Measurements from ENCODE around the gene UBE2S.

Gene UBE2S

GRCh38 chr19:55443045-55443823 lies 35.6 kb upstream of the UBE2S start, which contains the start of gene SHISA7:
Gene SHISA7, minus strand, starts transcription at chr19:55443300. Its CDS starts 437 bp downstream, at chr19:55442863.
- H3K9me3 Mint-ChIP-seq = no peaks in the 10 kb centered on the region
- no peak within 1 kb of the TSS for H3K27ac Mint-ChIP-seq
- H3K4me3 Mint-ChIP-seq = peak within 1 kb of the TSS; percentile 41
- H3K27me3 Mint-ChIP-seq = peaks cover 52% of the 10 kb centered on the region
- no peaks in the 10 kb centered on the region for H3K36me3 Mint-ChIP-seq
- peaks cover 21% of the 10 kb centered on the region for H3K4me1 Mint-ChIP-seq

GRCh38 chr19:55442372-55442961 lies 34.9 kb upstream of the UBE2S start:
- H3K36me3 Mint-ChIP-seq = no peaks in the 10 kb centered on the region

DNA sequence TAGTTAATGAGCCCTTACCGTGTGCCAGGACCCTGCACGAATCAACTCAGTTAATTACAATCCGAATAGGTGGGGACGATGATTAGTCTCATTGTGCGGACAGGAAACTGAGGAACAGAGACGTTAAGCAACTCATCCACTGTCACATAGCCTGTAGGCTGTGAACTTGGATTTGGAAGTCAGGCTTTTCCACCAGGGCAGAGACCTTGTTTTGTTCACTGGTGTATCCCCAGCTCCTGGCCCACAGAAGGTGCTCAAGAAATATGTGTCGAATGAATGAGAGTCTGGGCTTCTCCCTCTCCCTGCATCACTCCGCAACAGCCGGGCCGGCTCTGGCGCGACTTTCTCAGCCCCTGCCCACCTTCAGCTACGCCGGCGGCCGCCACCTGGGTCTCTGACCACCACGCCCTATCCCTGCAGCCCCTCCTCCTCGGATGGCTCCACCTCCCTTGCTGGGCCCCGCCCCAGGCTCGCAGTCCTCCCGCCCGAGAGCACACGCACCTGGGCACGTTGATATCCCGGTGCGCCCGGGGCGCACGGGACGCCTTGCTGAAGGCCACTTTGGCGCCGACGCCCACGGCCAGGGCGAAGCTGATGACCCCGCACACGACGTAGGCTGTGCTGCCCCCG lies 34.2 kb upstream of the UBE2S start:
- H3K36me3 Mint-ChIP-seq = no peaks in the 10 kb centered on the region
- H3K27ac Mint-ChIP-seq = no peak overlapping the region

More at GRCh38 chr19:55442372-55442961, 34.9 kb upstream of the UBE2S start:
- Mint-ChIP-seq H3K27me3 (peaks cover 55% of the 10 kb centered on the region), H3K27ac (no peak overlapping the region), H3K4me1 (peaks cover 21% of the 10 kb centered on the region), H3K9me3 (no peaks in the 10 kb centered on the region), H3K4me3 (peak overlapping the region; percentile 30)

DNA sequence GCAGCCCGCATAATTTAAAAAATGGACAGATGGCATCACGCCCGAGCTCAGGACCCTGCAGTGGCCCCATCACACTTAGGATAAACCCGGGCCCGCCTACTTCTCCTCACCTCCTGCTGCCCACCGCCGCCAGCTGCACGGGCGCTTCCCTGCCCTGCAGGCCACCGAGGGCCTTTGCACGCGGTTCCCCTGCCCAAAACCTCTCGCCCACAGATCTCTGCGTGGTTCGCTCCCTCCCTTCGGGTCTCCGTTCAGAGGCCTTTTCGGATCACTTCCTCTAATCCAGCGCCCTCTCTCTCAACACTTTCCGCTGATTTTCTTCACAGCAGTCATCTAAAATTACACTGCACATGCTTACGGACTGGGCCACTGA lies 33.7 kb upstream of the UBE2S start:
- peaks cover 21% of the 10 kb centered on the region for H3K4me1 Mint-ChIP-seq
- H3K27ac Mint-ChIP-seq = no peak overlapping the region
- peak overlapping the region; percentile 40 for H3K4me3 Mint-ChIP-seq
- no peaks in the 10 kb centered on the region for H3K36me3 Mint-ChIP-seq
- H3K9me3 Mint-ChIP-seq = no peaks in the 10 kb centered on the region
- peaks cover 64% of the 10 kb centered on the region for H3K27me3 Mint-ChIP-seq

More for the DNA sequence above, 34.2 kb upstream of the UBE2S start:
- Mint-ChIP-seq H3K4me1 (peaks cover 21% of the 10 kb centered on the region), H3K27me3 (peaks cover 62% of the 10 kb centered on the region), H3K9me3 (no peaks in the 10 kb centered on the region), H3K4me3 (peak overlapping the region; percentile 40)

GRCh38 chr19:55440411-55441105 lies 33.0 kb upstream of the UBE2S start:
- H3K4me1 Mint-ChIP-seq = peaks cover 21% of the 10 kb centered on the region
- H3K4me3 Mint-ChIP-seq = peak overlapping the region; percentile 40
- no peaks in the 10 kb centered on the region for H3K9me3 Mint-ChIP-seq
- peaks cover 61% of the 10 kb centered on the region for H3K27me3 Mint-ChIP-seq
- H3K36me3 Mint-ChIP-seq = no peaks in the 10 kb centered on the region
- H3K27ac Mint-ChIP-seq = no peak overlapping the region

DNA sequence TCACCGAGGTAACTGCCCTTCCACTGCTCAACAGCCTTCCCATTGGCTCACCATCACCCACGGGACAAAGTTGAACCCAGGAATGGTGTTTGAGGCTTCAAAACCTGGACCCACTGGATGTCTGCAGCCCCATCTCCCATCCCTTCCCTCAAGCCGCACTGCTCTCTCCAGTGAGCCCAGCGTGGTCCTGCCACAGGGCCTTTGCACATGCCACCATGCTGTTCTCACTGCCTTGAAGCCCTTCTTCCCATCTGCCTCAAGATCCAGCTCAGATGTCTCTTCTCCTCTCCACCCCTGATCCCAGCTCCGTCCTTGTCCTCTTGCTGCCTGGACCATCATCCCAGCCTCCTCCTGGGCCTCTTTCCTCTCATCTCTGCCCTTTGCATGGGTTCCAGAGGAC lies 31.5 kb upstream of the UBE2S start:
- H3K9me3 Mint-ChIP-seq = no peaks in the 10 kb centered on the region
- H3K4me3 Mint-ChIP-seq = no peak overlapping the region
- H3K27ac Mint-ChIP-seq = no peak overlapping the region
- H3K36me3 Mint-ChIP-seq = no peaks in the 10 kb centered on the region
- H3K4me1 Mint-ChIP-seq = peaks cover 21% of the 10 kb centered on the region
- H3K27me3 Mint-ChIP-seq = peaks cover 50% of the 10 kb centered on the region

GRCh38 chr19:55437410-55437809 lies 29.8 kb upstream of the UBE2S start:
- Mint-ChIP-seq H3K4me3 (no peak overlapping the region), H3K4me1 (peaks cover 11% of the 10 kb centered on the region), H3K27me3 (peaks cover 46% of the 10 kb centered on the region), H3K36me3 (no peaks in the 10 kb centered on the region), H3K9me3 (no peaks in the 10 kb centered on the region), H3K27ac (peak overlapping the region; percentile 43)

- H3K4me1 Mint-ChIP-seq = peaks cover 11% of the 10 kb centered on the region
- no peaks in the 10 kb centered on the region for H3K36me3 Mint-ChIP-seq
- peaks cover 49% of the 10 kb centered on the region for H3K27me3 Mint-ChIP-seq
- H3K27ac Mint-ChIP-seq = no peak overlapping the region
- no peak overlapping the region for H3K4me3 Mint-ChIP-seq
- H3K9me3 Mint-ChIP-seq = no peaks in the 10 kb centered on the region
Measured at GRCh38 chr19:55436847-55437246, 29.3 kb upstream of the UBE2S start.

DNA sequence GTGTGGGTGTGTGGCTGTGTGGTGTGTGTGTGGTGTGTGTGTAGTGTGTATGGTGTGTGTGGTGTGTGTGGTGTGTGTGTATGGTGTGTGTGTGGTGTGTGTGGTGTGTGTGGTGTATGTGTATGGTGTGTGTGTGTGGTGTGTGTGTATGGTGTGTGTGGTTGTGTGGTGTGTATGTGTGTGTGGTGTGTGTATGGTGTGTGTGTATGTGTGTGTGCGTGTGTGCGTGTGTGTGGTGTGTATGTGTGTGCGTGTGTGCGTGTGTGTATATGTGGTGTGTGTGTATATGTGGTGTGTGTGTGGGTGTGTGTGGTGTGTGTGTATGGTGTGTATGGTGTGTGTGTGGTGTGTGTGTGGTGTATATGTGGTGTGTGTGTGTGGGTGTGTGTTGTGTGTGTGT lies 27.4 kb upstream of the UBE2S start:
- Mint-ChIP-seq H3K27me3 (peaks cover 45% of the 10 kb centered on the region), H3K4me1 (no peaks in the 10 kb centered on the region)

DNA sequence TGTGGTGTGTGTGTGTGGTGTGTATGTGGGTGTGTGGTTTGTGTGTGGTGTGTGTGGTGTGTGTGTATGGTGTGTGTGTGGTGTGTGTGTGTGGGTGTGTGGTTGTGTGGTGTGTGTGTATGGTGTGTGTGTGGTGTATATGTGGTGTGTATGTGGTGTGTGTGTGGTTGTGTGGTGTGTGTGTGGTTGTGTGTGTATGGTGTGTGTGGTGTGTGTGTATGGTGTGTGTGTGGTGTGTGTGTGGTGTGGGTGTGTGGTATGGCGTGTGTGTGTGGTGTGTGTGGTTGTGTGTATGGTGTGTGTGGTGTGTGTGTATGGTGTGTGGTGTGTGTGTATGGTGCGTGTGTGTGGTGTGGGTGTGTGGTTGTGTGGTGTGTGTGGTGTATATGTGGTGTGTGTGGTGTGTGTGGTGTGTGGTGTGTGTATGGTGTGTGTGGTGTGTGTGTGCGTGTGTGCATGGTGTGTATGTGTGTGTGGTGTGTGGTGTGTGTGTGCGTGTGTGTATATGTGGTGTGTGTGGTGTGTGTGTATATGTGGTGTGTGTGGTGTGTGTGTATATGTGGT lies 26.9 kb upstream of the UBE2S start:
- Mint-ChIP-seq H3K9me3 (no peaks in the 10 kb centered on the region), H3K4me3 (no peak overlapping the region), H3K27me3 (peaks cover 41% of the 10 kb centered on the region), H3K4me1 (no peaks in the 10 kb centered on the region), H3K27ac (no peak overlapping the region), H3K36me3 (no peaks in the 10 kb centered on the region)

More for the DNA sequence above, 27.4 kb upstream of the UBE2S start:
- H3K4me3 Mint-ChIP-seq = no peak overlapping the region
- H3K27ac Mint-ChIP-seq = no peak overlapping the region
- H3K9me3 Mint-ChIP-seq = no peaks in the 10 kb centered on the region
- no peaks in the 10 kb centered on the region for H3K36me3 Mint-ChIP-seq

- no peaks in the 10 kb centered on the region for H3K9me3 Mint-ChIP-seq
- no peak overlapping the region for H3K27ac Mint-ChIP-seq
- H3K4me1 Mint-ChIP-seq = no peaks in the 10 kb centered on the region
- H3K36me3 Mint-ChIP-seq = no peaks in the 10 kb centered on the region
- H3K27me3 Mint-ChIP-seq = peaks cover 32% of the 10 kb centered on the region
- no peak overlapping the region for H3K4me3 Mint-ChIP-seq
Measured at GRCh38 chr19:55433292-55433691, 25.7 kb upstream of the UBE2S start.

DNA sequence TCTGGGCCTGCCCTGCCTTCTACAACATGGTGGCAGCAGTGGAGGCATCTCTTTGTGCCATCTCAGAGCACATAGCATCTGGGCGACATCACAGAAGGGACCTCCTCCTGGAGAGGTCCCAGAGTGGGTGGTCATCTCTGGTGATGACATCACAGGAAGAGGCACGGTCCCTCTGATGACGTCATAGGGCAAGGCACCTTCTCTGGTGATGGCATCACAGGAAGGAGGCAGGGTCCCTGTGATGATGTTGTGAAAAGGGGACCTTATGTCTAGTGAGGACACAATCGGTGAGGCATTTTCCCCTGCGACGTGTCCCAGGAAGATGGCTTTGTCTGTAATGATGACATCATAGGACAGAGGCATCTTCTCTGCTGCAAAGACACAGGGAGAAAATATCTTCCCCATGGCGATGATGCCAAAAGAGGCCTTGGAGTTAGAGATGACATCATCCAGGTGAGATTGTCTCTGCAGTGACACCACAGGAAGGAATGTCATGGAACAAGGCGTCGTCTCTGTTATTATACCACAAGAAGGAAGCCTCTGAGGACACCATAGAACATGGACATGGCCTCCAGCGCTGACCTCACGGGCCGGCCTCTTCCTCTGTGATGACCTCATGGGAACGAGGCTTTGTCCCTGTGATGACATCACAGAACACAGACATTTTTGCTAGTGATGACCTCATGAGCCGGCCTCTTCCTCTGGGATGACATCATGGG lies 24.8 kb upstream of the UBE2S start:
- Mint-ChIP-seq H3K27me3 (peaks cover 28% of the 10 kb centered on the region), H3K27ac (no peak overlapping the region), H3K4me3 (no peak overlapping the region), H3K36me3 (no peaks in the 10 kb centered on the region), H3K9me3 (no peaks in the 10 kb centered on the region), H3K4me1 (no peaks in the 10 kb centered on the region)

DNA sequence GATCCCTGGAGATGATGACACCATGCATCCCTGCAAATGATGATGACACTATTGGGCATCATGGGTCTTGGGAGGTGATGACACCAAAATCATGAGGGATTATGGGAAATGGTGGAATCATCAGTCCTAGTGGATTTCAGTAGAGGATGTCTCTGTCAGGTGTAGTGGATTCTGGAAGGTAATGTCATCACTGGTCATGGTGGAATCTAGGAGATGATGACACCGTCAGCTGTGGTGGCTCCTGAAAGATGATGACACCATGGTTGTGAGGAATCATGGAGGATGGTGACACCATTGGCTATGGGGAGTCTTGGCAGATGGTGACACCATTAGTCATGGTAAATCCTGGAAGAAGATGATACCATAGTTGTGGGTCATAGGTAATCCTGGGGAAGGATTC lies 23.6 kb upstream of the UBE2S start:
- Mint-ChIP-seq H3K9me3 (no peaks in the 10 kb centered on the region), H3K27ac (no peak overlapping the region), H3K36me3 (no peaks in the 10 kb centered on the region), H3K27me3 (peaks cover 19% of the 10 kb centered on the region), H3K4me3 (no peak overlapping the region), H3K4me1 (no peaks in the 10 kb centered on the region)

GRCh38 chr19:55426042-55426441 lies 18.5 kb upstream of the UBE2S start:
- Mint-ChIP-seq H3K4me3 (no peak overlapping the region), H3K27me3 (peaks cover 5% of the 10 kb centered on the region), H3K36me3 (peaks cover 2% of the 10 kb centered on the region), H3K27ac (no peak overlapping the region), H3K9me3 (no peaks in the 10 kb centered on the region), H3K4me1 (peaks cover 12% of the 10 kb centered on the region)

DNA sequence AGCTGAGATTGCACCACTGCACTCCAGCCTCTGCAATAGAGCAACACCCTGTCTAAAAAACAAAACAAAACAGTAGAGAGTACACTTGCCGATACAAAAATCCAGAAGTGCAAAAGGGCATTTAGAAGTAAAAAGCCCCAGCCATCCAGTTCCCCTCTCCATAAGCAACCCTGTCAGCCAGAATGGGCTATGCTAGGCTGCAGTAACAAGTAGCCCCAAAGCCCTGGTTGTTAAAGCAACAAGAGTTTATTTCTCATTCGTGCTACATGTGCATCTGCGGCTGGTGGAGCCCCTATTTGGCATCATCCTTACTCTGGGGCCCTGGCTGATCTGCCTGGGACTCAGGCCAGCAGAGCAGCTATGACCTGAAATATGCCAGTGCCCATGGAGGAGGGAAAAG lies 16.9 kb upstream of the UBE2S start:
- H3K9me3 Mint-ChIP-seq = no peaks in the 10 kb centered on the region
- H3K4me3 Mint-ChIP-seq = no peak overlapping the region
- no peak overlapping the region for H3K27ac Mint-ChIP-seq
- H3K27me3 Mint-ChIP-seq = no peaks in the 10 kb centered on the region
- H3K4me1 Mint-ChIP-seq = peaks cover 23% of the 10 kb centered on the region
- H3K36me3 Mint-ChIP-seq = peaks cover 2% of the 10 kb centered on the region

Measured in activated naive CD4-positive, alpha-beta T cell treated with anti-CD3 and anti-CD28 coated beads, Interleukin-2, amount 50 U/mL, for 24 hours (primary cell).